Tibial nerve (tissue), 4 donors: ENCODE data around the gene SUGCT. TPM values are rescaled to one million over a fixed set of nuclear protein-coding genes. Genes with fewer than 3 reads are reported as not detected.

ENCODE experiments used
- DNase-seq, 2 donors: peaks; one replicate each; pipeline ENCODE4 v3.0.0-alpha.2; 2019; ENCODE audit warnings: low spot score in 2 of 2
- H3K27ac ChIP-seq, 4 donors: fragments of 200-600 bp; sonication (generic) in 3 of 4; one replicate each; pipeline ENCODE4 v1.5.1; 2017 to 2019; ENCODE audit warnings: mild to moderate bottlenecking in 1 of 4
- H3K27me3 ChIP-seq, 2 donors: fragments of 200-600 bp; sonication (generic) in 1 of 2; one replicate each; pipeline versions ENCODE4 v1.5.1 to v1.6.0; 2017 to 2019
- H3K36me3 ChIP-seq, 3 donors: fragments of 200-600 bp; sonication (generic); one replicate each; pipeline ENCODE4 v1.5.1; 2018 to 2019
- H3K4me1 ChIP-seq, 4 donors: fragments of 200-600 bp; sonication (generic) in 3 of 4; one replicate each; pipeline ENCODE4 v1.5.1; 2017 to 2019
- H3K4me3 ChIP-seq, 4 donors: fragments of 200-600 bp; sonication (generic) in 3 of 4; one replicate each; pipeline ENCODE4 v1.5.1; 2017 to 2019; ENCODE audit warnings: mild to moderate bottlenecking in 1 of 4, moderate library complexity in 1 of 4
- H3K9me3 ChIP-seq, 4 donors: fragments of 200-600 bp; sonication (generic) in 3 of 4; one replicate each; pipeline ENCODE4 v1.5.1; 2017 to 2019
- EP300 ChIP-seq, 2 donors: sonication (generic); formaldehyde crosslinking; IDR thresholded peaks; one replicate each; pipeline ENCODE4 v1.6.1; 2017; ENCODE audit warnings: antibody characterized with exemption in 2 of 2, mild to moderate bottlenecking in 1 of 2
- POLR2A ChIP-seq, 2 donors: fragments of 450-650 bp; IDR thresholded peaks; one replicate each; pipeline ENCODE4 v1.6.1; 2017; ENCODE audit warnings: antibody characterized with exemption in 2 of 2, mild to moderate bottlenecking in 2 of 2, moderate library complexity in 2 of 2
- WGBS, 2 donors: methylation state at CpG; one replicate each; pipeline ENCODE4 v1.1.5; 2018; 5-methylcytosine and 5-hydroxymethylcytosine counted together
- total RNA-seq, 4 donors: library from RNA; depleted of rRNA; stranded (reverse); fragments of >200 nt; gene quantifications; one replicate each; pipeline ENCODE4 v1.1.0, GENCODE V29; 2016
- TF ChIP-seq, protein P1 (sequence below), 5 experiments: fragments of 200-600 bp in 3 of 5; fragments of 450-650 bp in 2 of 5; sonication (generic) in 3 of 5; IDR thresholded peaks; one replicate each; pipeline ENCODE4 v1.5.1; 2016 to 2019; ENCODE audit warnings: antibody characterized with exemption in 5 of 5, mild to moderate bottlenecking in 3 of 5, moderate library complexity in 2 of 5

Gene SUGCT
- total RNA-seq, 4 donors from 2014 or later, result 2.7 to 20.8 (median 6.2) TPM

DNA sequence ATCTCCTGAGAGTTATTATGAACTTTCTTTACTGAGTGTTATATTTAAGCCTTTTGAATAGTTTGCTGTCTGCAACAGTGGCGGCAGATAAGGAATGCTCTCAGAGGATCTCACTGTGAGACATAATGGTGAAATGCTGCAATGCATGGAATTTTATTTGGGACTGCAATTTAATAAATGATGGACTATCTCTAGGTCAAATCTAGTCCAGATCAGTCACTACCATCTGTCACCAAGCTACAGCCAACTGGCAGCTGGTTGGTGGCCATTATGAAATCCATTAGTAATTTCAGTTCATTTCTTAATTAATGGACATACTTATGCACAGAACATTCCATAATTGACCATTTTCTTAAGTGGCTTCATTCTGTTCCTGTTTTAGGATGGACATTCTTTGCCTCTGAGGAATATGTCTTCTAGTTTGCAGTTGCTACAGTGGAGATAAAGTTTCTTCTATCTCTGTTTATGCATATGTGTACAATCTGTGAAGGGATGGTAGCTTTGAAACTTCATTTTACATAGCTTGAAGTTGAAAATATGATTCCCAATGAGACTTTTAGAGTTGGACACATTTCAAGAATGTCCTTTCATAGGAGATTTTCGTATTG, 586.6 kb downstream of the SUGCT start:
- Histone ChIP-seq H3K4me1 (peaks cover 0 to 18% (median 2%) of the 10 kb centered on the region in 4 donors), H3K4me3 (no peak overlapping the region), H3K9me3 (no peaks in the 10 kb centered on the region), H3K27me3 (no peaks in the 10 kb centered on the region), H3K36me3 (no peaks in the 10 kb centered on the region), H3K27ac (no peak overlapping the region)
- no peak for DNase-seq
- WGBS, 2 donors, result 55 to 68% methylated on average over 2 of the region's 2 CpGs
- TF ChIP-seq EP300 (IDR thresholded peaks at IDR 0.05) (no peak), POLR2A (IDR thresholded peaks at IDR 0.05) (no peak)
- TF ChIP-seq, protein P1, sequence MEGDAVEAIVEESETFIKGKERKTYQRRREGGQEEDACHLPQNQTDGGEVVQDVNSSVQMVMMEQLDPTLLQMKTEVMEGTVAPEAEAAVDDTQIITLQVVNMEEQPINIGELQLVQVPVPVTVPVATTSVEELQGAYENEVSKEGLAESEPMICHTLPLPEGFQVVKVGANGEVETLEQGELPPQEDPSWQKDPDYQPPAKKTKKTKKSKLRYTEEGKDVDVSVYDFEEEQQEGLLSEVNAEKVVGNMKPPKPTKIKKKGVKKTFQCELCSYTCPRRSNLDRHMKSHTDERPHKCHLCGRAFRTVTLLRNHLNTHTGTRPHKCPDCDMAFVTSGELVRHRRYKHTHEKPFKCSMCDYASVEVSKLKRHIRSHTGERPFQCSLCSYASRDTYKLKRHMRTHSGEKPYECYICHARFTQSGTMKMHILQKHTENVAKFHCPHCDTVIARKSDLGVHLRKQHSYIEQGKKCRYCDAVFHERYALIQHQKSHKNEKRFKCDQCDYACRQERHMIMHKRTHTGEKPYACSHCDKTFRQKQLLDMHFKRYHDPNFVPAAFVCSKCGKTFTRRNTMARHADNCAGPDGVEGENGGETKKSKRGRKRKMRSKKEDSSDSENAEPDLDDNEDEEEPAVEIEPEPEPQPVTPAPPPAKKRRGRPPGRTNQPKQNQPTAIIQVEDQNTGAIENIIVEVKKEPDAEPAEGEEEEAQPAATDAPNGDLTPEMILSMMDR (IDR thresholded peaks at IDR 0.05), result no peak

DNA sequence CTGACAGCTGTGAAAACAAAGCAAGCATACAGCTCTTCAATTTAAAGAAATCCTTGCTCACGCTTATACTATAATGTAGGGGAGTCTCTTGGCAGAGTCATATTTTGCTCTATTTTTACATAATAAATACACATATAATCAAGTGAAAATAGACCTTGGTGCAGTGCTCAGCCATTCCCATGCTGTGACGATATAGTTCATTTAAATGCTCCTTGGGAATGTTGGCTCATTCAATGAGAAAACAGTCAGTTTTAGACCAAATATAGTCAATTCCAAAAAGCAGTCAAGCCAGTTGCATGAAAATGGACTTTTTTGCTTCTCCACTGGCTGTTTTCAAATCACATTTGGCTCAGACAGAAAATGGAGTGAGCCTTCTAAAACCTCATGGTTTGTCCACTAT, 587.4 kb downstream of the SUGCT start:
- Histone ChIP-seq H3K4me1 (peaks cover 0 to 10% (median 2%) of the 10 kb centered on the region in 4 donors), H3K9me3 (no peaks in the 10 kb centered on the region), H3K27ac (no peak overlapping the region), H3K27me3 (no peaks in the 10 kb centered on the region), H3K36me3 (no peaks in the 10 kb centered on the region), H3K4me3 (no peak overlapping the region)
- 68 to 69% methylated on average over 2 of the region's 2 CpGs for WGBS, 2 donors
- TF ChIP-seq EP300 (IDR thresholded peaks at IDR 0.05) (no peak), POLR2A (IDR thresholded peaks at IDR 0.05) (no peak)
- TF ChIP-seq, protein P1 (IDR thresholded peaks at IDR 0.05), result no peak
- DNase-seq, result no peak

DNA sequence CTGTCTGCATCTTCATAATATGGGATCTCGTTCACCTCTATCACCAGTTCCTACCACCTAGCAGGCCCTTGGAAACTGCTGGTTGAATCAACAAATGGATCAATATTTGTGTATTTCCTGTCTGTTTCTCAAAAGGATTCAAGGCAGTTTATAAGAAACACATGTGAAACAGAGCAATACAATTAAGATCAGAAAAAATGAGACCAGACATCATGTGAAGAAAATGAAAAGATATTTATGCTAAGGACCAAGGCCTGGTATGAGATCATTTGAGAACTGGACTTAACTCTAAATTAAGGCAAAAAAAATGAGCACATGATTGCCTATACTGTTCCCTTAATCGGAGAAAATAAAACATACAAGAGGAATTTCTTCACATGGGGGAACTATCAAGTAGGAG, 589.0 kb downstream of the SUGCT start:
- TF ChIP-seq, protein P1 (IDR thresholded peaks at IDR 0.05), result no peak
- TF ChIP-seq EP300 (IDR thresholded peaks at IDR 0.05), result no peak
- no peak for TF ChIP-seq POLR2A (IDR thresholded peaks at IDR 0.05)
- Histone ChIP-seq H3K4me3 (no peak overlapping the region), H3K27ac (no peak overlapping the region), H3K4me1 (no peaks in the 10 kb centered on the region), H3K9me3 (no peaks in the 10 kb centered on the region), H3K36me3 (no peaks in the 10 kb centered on the region), H3K27me3 (no peaks in the 10 kb centered on the region)
- 85 to 92% methylated on average over 2 of the region's 2 CpGs for WGBS, 2 donors
- no peak for DNase-seq

DNA sequence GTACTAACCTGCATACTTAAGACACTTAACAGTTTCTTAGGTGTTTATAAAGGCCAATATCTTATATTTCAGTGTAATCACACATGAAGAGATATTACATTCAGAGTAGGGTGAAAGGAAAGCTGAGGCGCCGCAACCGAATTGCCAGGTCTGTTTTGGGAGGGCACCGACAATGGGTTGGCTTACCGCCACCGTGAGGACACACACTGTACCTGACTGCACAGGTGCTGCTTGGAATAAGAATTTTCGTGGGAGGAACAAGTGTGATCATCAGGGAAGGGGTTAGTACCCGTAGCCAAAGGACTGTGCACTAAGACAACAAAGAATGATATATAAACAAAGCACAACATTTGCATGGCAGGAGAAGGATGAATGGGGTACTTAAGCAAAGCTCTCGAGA, 591.8 kb downstream of the SUGCT start:
- WGBS, 2 donors, result 88% methylated on average over 9 of the region's 9 CpGs
- no peaks in the 10 kb centered on the region for H3K4me1 ChIP-seq
- H3K27ac ChIP-seq, result no peak overlapping the region
- no peaks in the 10 kb centered on the region for H3K36me3 ChIP-seq
- H3K9me3 ChIP-seq, result no peaks in the 10 kb centered on the region
- TF ChIP-seq, protein P1 (IDR thresholded peaks at IDR 0.05), result no peak
- TF ChIP-seq POLR2A (IDR thresholded peaks at IDR 0.05), result no peak
- TF ChIP-seq EP300 (IDR thresholded peaks at IDR 0.05), result no peak
- no peaks in the 10 kb centered on the region for H3K27me3 ChIP-seq
- H3K4me3 ChIP-seq, result no peak overlapping the region
- no peak for DNase-seq

DNA sequence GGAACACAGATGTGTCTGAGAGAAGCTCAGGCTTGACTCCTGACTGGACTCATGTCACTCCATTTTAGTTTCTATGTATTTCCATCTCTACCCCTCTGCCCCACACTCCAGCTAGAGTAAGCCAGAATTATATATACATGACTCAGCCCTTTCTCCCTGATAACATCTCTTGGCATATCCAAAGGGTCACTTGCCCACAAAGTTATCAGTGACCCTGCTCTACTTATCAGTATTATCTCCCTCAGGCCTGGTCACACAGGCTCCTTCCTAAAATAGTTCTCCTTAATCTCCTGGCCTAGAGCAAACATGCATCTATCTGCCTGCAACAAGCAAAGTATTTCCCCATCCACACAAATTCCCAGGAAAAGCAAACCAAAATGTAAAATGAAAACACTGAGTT, 598.3 kb downstream of the SUGCT start:
- Histone ChIP-seq H3K9me3 (peaks cover 0 to 6% (median 1%) of the 10 kb centered on the region in 4 donors), H3K4me3 (no peak overlapping the region), H3K27ac (no peak overlapping the region), H3K27me3 (no peaks in the 10 kb centered on the region), H3K36me3 (no peaks in the 10 kb centered on the region), H3K4me1 (no peaks in the 10 kb centered on the region)
- TF ChIP-seq, protein P1 (IDR thresholded peaks at IDR 0.05), result no peak
- TF ChIP-seq EP300 (IDR thresholded peaks at IDR 0.05) (no peak), POLR2A (IDR thresholded peaks at IDR 0.05) (no peak)
- no peak for DNase-seq
